ENCODE results near the gene CHERP. TPM values are rescaled to one million over a fixed set of nuclear protein-coding genes. Genes with fewer than 3 reads are reported as not detected.

The CHERP gene
- total and polyA plus RNA-seq, 2 experiments from 2014 or later = 31.6 to 41.2 TPM

DNA sequence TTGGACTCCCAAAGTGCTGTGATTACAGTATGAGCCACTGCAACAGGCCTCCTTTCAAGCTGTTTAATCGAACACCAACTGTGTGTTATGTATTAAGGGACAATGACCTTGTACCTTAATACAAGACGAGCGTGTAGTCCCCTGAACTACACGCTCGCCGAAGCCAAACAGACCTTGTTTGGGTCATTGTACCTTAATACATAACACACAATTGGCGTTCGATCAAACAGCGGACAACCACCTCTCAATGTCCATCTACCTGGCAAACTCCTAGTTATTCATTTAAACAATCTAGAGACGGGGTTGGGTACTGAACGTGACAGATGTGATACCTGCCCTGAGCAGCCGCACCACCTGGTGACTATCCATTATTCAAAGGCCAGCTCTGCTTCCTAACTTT is 1.3 kb downstream of the CHERP start (continued):
- TF ChIP-seq, protein P1, sequence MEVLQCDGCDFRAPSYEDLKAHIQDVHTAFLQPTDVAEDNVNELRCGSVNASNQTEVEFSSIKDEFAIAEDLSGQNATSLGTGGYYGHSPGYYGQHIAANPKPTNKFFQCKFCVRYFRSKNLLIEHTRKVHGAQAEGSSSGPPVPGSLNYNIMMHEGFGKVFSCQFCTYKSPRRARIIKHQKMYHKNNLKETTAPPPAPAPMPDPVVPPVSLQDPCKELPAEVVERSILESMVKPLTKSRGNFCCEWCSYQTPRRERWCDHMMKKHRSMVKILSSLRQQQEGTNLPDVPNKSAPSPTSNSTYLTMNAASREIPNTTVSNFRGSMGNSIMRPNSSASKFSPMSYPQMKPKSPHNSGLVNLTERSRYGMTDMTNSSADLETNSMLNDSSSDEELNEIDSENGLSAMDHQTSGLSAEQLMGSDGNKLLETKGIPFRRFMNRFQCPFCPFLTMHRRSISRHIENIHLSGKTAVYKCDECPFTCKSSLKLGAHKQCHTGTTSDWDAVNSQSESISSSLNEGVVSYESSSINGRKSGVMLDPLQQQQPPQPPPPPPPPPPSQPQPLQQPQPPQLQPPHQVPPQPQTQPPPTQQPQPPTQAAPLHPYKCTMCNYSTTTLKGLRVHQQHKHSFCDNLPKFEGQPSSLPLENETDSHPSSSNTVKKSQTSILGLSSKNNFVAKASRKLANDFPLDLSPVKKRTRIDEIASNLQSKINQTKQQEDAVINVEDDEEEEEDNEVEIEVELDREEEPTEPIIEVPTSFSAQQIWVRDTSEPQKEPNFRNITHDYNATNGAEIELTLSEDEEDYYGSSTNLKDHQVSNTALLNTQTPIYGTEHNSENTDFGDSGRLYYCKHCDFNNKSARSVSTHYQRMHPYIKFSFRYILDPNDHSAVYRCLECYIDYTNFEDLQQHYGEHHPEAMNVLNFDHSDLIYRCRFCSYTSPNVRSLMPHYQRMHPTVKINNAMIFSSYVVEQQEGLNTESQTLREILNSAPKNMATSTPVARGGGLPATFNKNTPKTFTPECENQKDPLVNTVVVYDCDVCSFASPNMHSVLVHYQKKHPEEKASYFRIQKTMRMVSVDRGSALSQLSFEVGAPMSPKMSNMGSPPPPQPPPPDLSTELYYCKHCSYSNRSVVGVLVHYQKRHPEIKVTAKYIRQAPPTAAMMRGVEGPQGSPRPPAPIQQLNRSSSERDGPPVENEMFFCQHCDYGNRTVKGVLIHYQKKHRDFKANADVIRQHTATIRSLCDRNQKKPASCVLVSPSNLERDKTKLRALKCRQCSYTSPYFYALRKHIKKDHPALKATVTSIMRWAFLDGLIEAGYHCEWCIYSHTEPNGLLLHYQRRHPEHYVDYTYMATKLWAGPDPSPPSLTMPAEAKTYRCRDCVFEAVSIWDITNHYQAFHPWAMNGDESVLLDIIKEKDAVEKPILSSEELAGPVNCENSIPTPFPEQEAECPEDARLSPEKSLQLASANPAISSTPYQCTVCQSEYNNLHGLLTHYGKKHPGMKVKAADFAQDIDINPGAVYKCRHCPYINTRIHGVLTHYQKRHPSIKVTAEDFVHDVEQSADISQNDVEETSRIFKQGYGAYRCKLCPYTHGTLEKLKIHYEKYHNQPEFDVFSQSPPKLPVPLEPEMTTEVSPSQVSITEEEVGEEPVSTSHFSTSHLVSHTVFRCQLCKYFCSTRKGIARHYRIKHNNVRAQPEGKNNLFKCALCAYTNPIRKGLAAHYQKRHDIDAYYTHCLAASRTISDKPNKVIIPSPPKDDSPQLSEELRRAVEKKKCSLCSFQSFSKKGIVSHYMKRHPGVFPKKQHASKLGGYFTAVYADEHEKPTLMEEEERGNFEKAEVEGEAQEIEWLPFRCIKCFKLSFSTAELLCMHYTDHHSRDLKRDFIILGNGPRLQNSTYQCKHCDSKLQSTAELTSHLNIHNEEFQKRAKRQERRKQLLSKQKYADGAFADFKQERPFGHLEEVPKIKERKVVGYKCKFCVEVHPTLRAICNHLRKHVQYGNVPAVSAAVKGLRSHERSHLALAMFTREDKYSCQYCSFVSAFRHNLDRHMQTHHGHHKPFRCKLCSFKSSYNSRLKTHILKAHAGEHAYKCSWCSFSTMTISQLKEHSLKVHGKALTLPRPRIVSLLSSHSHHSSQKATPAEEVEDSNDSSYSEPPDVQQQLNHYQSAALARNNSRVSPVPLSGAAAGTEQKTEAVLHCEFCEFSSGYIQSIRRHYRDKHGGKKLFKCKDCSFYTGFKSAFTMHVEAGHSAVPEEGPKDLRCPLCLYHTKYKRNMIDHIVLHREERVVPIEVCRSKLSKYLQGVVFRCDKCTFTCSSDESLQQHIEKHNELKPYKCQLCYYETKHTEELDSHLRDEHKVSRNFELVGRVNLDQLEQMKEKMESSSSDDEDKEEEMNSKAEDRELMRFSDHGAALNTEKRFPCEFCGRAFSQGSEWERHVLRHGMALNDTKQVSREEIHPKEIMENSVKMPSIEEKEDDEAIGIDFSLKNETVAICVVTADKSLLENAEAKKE (CRISPR knock-in tag; IDR thresholded peaks at IDR 0.05) = no peak
- TF ChIP-seq, protein P2, sequence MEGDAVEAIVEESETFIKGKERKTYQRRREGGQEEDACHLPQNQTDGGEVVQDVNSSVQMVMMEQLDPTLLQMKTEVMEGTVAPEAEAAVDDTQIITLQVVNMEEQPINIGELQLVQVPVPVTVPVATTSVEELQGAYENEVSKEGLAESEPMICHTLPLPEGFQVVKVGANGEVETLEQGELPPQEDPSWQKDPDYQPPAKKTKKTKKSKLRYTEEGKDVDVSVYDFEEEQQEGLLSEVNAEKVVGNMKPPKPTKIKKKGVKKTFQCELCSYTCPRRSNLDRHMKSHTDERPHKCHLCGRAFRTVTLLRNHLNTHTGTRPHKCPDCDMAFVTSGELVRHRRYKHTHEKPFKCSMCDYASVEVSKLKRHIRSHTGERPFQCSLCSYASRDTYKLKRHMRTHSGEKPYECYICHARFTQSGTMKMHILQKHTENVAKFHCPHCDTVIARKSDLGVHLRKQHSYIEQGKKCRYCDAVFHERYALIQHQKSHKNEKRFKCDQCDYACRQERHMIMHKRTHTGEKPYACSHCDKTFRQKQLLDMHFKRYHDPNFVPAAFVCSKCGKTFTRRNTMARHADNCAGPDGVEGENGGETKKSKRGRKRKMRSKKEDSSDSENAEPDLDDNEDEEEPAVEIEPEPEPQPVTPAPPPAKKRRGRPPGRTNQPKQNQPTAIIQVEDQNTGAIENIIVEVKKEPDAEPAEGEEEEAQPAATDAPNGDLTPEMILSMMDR (conservative IDR thresholded peaks at IDR 0.05; ENCODE audit: low read depth in 2 of 2) = no peak
- TF ChIP-seq POLR2AphosphoS5 (IDR thresholded peaks at IDR 0.05; ENCODE audit: low read depth) = no peak

DNA sequence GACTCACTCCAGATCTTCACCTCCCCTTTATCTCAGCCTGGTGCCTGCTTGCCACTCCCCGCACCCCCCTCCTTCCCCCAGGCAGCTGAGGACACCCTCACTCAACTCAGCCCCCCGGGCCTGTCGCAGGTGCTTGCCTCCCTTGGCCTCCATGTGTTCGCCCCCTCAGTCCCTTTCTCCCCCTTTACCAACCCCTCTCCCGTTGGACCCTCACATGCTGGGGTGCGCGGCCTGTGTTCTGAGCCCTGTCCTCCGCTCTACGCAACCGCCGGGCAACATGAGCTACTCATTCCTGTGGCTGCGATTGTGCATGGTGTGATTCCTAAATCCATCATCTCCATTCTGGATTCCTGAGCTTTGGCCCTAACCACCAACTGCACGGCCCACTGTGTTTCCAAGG is 5.1 kb downstream of the CHERP start:
- no peak overlapping the region for H3K27ac ChIP-seq (ENCODE audit: low read depth)
- H3K4me3 ChIP-seq = no peak overlapping the region
- H4K20me1 ChIP-seq (replicated peaks; ENCODE audit: insufficient read depth) = peaks cover 49% of the 10 kb centered on the region
- H3K36me3 ChIP-seq (ENCODE audit: insufficient read depth) = peaks cover 25% of the 10 kb centered on the region; the same call in 1 of the 2 replicates
- Mint-ChIP-seq H3K27ac (no peak overlapping the region), H3K4me3 (no peak overlapping the region), H3K4me1 (peaks cover 10% of the 10 kb centered on the region; the same call in 2 of the 3 replicates), H3K27me3 (ENCODE audit: insufficient read depth, low read depth, poor library complexity) (peaks cover 9% of the 10 kb centered on the region), H3K9me3 (no peaks in the 10 kb centered on the region), H3K36me3 (ENCODE audit: low read depth) (peaks cover 75% of the 10 kb centered on the region)
- peaks cover 63% of the 10 kb centered on the region for H3K79me2 ChIP-seq (replicated peaks; ENCODE audit: insufficient read depth)
- ATAC-seq = no peak
- H2AFZ ChIP-seq = no peak overlapping the region
- H3F3A ChIP-seq (replicated peaks; ENCODE audit: low read depth) = 0 out of 2 replicates have a peak, but pooled peaks cover 12% of the 10 kb centered on the region
- H3K4me2 ChIP-seq = no peak overlapping the region
- H3K27me3 ChIP-seq (ENCODE audit: insufficient read depth) = no peaks in the 10 kb centered on the region
- H3K4me1 ChIP-seq (ENCODE audit: insufficient read depth) = peaks cover 6% of the 10 kb centered on the region
- DNase-seq (ENCODE audit: low spot score) = no peak
- H3K9me2 ChIP-seq (ENCODE audit: insufficient read depth) = no peaks in the 10 kb centered on the region
- no peak for TF ChIP-seq CREB1 (CRISPR knock-in tag; IDR thresholded peaks at IDR 0.05; ENCODE audit: low read depth)
- TF ChIP-seq, protein P3, sequence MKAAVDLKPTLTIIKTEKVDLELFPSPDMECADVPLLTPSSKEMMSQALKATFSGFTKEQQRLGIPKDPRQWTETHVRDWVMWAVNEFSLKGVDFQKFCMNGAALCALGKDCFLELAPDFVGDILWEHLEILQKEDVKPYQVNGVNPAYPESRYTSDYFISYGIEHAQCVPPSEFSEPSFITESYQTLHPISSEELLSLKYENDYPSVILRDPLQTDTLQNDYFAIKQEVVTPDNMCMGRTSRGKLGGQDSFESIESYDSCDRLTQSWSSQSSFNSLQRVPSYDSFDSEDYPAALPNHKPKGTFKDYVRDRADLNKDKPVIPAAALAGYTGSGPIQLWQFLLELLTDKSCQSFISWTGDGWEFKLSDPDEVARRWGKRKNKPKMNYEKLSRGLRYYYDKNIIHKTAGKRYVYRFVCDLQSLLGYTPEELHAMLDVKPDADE (IDR thresholded peaks at IDR 0.05) = no peak
- TF ChIP-seq NANOG (IDR thresholded peaks at IDR 0.05; ENCODE audit: borderline replicate concordance) = no peak
- no peak for TF ChIP-seq EZH2phosphoT487 (IDR thresholded peaks at IDR 0.05; ENCODE audit: unreplicated experiment)
- no peak for TF ChIP-seq STAT1 (IDR thresholded peaks at IDR 0.05; ENCODE audit: unreplicated experiment)
- no peak for TF ChIP-seq ZNF331 (CRISPR knock-in tag; IDR thresholded peaks at IDR 0.05; ENCODE audit: low read depth)
- TF ChIP-seq POLR2AphosphoS5 (IDR thresholded peaks at IDR 0.05; ENCODE audit: low read depth) = no peak
- no peak for TF ChIP-seq JUNB (IDR thresholded peaks at IDR 0.05; ENCODE audit: unreplicated experiment)
- TF ChIP-seq, protein P4, sequence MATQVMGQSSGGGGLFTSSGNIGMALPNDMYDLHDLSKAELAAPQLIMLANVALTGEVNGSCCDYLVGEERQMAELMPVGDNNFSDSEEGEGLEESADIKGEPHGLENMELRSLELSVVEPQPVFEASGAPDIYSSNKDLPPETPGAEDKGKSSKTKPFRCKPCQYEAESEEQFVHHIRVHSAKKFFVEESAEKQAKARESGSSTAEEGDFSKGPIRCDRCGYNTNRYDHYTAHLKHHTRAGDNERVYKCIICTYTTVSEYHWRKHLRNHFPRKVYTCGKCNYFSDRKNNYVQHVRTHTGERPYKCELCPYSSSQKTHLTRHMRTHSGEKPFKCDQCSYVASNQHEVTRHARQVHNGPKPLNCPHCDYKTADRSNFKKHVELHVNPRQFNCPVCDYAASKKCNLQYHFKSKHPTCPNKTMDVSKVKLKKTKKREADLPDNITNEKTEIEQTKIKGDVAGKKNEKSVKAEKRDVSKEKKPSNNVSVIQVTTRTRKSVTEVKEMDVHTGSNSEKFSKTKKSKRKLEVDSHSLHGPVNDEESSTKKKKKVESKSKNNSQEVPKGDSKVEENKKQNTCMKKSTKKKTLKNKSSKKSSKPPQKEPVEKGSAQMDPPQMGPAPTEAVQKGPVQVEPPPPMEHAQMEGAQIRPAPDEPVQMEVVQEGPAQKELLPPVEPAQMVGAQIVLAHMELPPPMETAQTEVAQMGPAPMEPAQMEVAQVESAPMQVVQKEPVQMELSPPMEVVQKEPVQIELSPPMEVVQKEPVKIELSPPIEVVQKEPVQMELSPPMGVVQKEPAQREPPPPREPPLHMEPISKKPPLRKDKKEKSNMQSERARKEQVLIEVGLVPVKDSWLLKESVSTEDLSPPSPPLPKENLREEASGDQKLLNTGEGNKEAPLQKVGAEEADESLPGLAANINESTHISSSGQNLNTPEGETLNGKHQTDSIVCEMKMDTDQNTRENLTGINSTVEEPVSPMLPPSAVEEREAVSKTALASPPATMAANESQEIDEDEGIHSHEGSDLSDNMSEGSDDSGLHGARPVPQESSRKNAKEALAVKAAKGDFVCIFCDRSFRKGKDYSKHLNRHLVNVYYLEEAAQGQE (IDR thresholded peaks at IDR 0.05; ENCODE audit: unreplicated experiment) = no peak

All from GM23338 (cell line).